CD4-positive, CD25-positive, alpha-beta regulatory T cell (primary cell): ENCODE results near the gene RBP3. TPM values are rescaled to one million over a fixed set of nuclear protein-coding genes. Genes with fewer than 3 reads are reported as not detected.

ENCODE experiments used
- ATAC-seq, 2 donors: fragments of 150-1000 bp; cut with Tn5 transposase; one replicate each; pipeline ENCODE4 v1.10.0; 2021; ENCODE audit warnings: low read depth in 2 of 2, moderate number of reproducible peaks in 2 of 2, moderate library complexity in 1 of 2
- DNase-seq, 3 donors: peaks; one replicate each; pipeline versions ENCODE4 v3.0.0 to v3.0.0-alpha.2; 2012 to 2022; ENCODE audit warnings: mixed read lengths in 1 of 3
- H3K27ac ChIP-seq: one replicate; pipeline ENCODE4 v1.7.0; 2013; ENCODE audit warnings: mild to moderate bottlenecking, low read length; ENCODE audit not compliant: insufficient read depth, poor library complexity, severe bottlenecking
- H3K27me3 ChIP-seq: one replicate; pipeline ENCODE4 v1.7.0; 2013; ENCODE audit warnings: low read length; ENCODE audit not compliant: control insufficient read depth, insufficient read depth
- H3K36me3 ChIP-seq: one replicate; pipeline ENCODE4 v1.7.0; 2013; ENCODE audit warnings: mild to moderate bottlenecking, low read length, moderate library complexity; ENCODE audit not compliant: control insufficient read depth, insufficient read depth
- H3K4me1 ChIP-seq: 2 replicates; pipeline ENCODE4 v1.7.0; 2013; ENCODE audit warnings: mild to moderate bottlenecking, low read length; ENCODE audit not compliant: insufficient read depth, control insufficient read depth, poor library complexity, severe bottlenecking
- H3K4me3 ChIP-seq: one replicate; pipeline ENCODE4 v1.7.0; 2013; ENCODE audit warnings: low read depth, mild to moderate bottlenecking, low read length, moderate library complexity
- H3K9me3 ChIP-seq, 2 experiments: 1 replicate in 1 of 2; 2 replicates in 1 of 2; pipeline ENCODE4 v1.7.0; 2013; ENCODE audit warnings: low read length in 2 of 2, mild to moderate bottlenecking in 1 of 2, moderate library complexity in 1 of 2; ENCODE audit not compliant: control insufficient read depth in 2 of 2
- H3K27ac Mint-ChIP-seq, 3 donors: one replicate each; pipeline ENCODE4 v1.8.0; 2020 to 2022; ENCODE audit warnings: mild to moderate bottlenecking in 3 of 3, mixed read lengths in 3 of 3, moderate library complexity in 2 of 3
- H3K27me3 Mint-ChIP-seq: one replicate; pipeline ENCODE4 v1.8.0; 2022; ENCODE audit warnings: mild to moderate bottlenecking, mixed read lengths
- H3K36me3 Mint-ChIP-seq: one replicate; pipeline ENCODE4 v1.8.0; 2020; ENCODE audit warnings: mixed read lengths
- H3K4me1 Mint-ChIP-seq, 4 donors: one replicate each; pipeline ENCODE4 v1.8.0; 2020 to 2022; ENCODE audit warnings: mixed read lengths in 4 of 4, mild to moderate bottlenecking in 1 of 4
- H3K4me3 Mint-ChIP-seq, 4 donors: one replicate each; pipeline ENCODE4 v1.8.0; 2020 to 2022; ENCODE audit warnings: mild to moderate bottlenecking in 4 of 4, mixed read lengths in 4 of 4, moderate library complexity in 3 of 4
- H3K9me3 Mint-ChIP-seq, 7 donors: one replicate each; pipeline ENCODE4 v1.8.0; 2020 to 2022; ENCODE audit warnings: mixed read lengths in 7 of 7, mild to moderate bottlenecking in 3 of 7, moderate library complexity in 2 of 7
- polyA plus RNA-seq, 4 donors: library from polyadenylated mRNA; unstranded; fragments of 300-500 nt; fragmentation: Illumina TruSeq; gene quantifications; one replicate each; pipeline ENCODE4 v1.2.3, GENCODE V29; 2021
- total RNA-seq: library from RNA; stranded (reverse); gene quantifications from one replicate; pipeline ENCODE4 v1.2.3, GENCODE V29; 2022

RBP3 gene
- total and polyA plus RNA-seq, 5 donors from 2014 or later = not detected

- H3K27me3 ChIP-seq = no peaks in the 10 kb centered on the region
- Mint-ChIP-seq H3K27ac (no peak overlapping the region), H3K4me1 (no peaks in the 10 kb centered on the region), H3K36me3 (no peaks in the 10 kb centered on the region), H3K27me3 (no peaks in the 10 kb centered on the region), H3K4me3 (no peak overlapping the region), H3K9me3 (no peaks in the 10 kb centered on the region)
- H3K27ac ChIP-seq = no peak overlapping the region
- DNase-seq (no peak), ATAC-seq (no peak)
- H3K9me3 ChIP-seq = no peaks in the 10 kb centered on the region
- H3K4me1 ChIP-seq = no peaks in the 10 kb centered on the region
- H3K4me3 ChIP-seq = no peak overlapping the region
- H3K36me3 ChIP-seq = no peaks in the 10 kb centered on the region
These were observed 20.4 kb downstream of the RBP3 start for GRCh38 chr10:47368431-47369180.

- no peak overlapping the region for H3K27ac ChIP-seq
- H3K27ac Mint-ChIP-seq = no peak overlapping the region
- H3K9me3 ChIP-seq = no peaks in the 10 kb centered on the region
- DNase-seq (no peak), ATAC-seq (no peak)
- no peaks in the 10 kb centered on the region for H3K9me3 Mint-ChIP-seq
- H3K36me3 ChIP-seq = no peaks in the 10 kb centered on the region
- no peak overlapping the region for H3K4me3 Mint-ChIP-seq
- no peak overlapping the region for H3K4me3 ChIP-seq
- no peaks in the 10 kb centered on the region for H3K36me3 Mint-ChIP-seq
- H3K4me1 Mint-ChIP-seq = no peaks in the 10 kb centered on the region
- H3K27me3 ChIP-seq = no peaks in the 10 kb centered on the region
- no peaks in the 10 kb centered on the region for H3K4me1 ChIP-seq
- H3K27me3 Mint-ChIP-seq = no peaks in the 10 kb centered on the region
These were observed 21.2 kb downstream of the RBP3 start for GRCh38 chr10:47369251-47369894.

GRCh38 chr10:47370015-47370767, 22.0 kb downstream of the RBP3 start:
- no peak overlapping the region for H3K27ac Mint-ChIP-seq
- DNase-seq = no peak
- no peaks in the 10 kb centered on the region for H3K36me3 ChIP-seq

GRCh38 chr10:47370878-47371277, 22.7 kb downstream of the RBP3 start:
- DNase-seq (no peak), ATAC-seq (no peak)
- no peaks in the 10 kb centered on the region for H3K9me3 Mint-ChIP-seq
- Histone ChIP-seq H3K27me3 (no peaks in the 10 kb centered on the region), H3K36me3 (no peaks in the 10 kb centered on the region), H3K27ac (no peak overlapping the region), H3K4me1 (no peaks in the 10 kb centered on the region), H3K9me3 (no peaks in the 10 kb centered on the region), H3K4me3 (no peak overlapping the region)
- no peak overlapping the region for H3K27ac Mint-ChIP-seq
- no peaks in the 10 kb centered on the region for H3K4me1 Mint-ChIP-seq
- H3K27me3 Mint-ChIP-seq = no peaks in the 10 kb centered on the region
- no peaks in the 10 kb centered on the region for H3K36me3 Mint-ChIP-seq
- no peak overlapping the region for H3K4me3 Mint-ChIP-seq

More at GRCh38 chr10:47370015-47370767, 22.0 kb downstream of the RBP3 start:
- Histone ChIP-seq H3K4me3 (no peak overlapping the region), H3K4me1 (no peaks in the 10 kb centered on the region), H3K27me3 (no peaks in the 10 kb centered on the region), H3K9me3 (no peaks in the 10 kb centered on the region), H3K27ac (no peak overlapping the region)
- H3K4me1 Mint-ChIP-seq = no peaks in the 10 kb centered on the region
- H3K9me3 Mint-ChIP-seq = no peaks in the 10 kb centered on the region
- no peaks in the 10 kb centered on the region for H3K36me3 Mint-ChIP-seq
- ATAC-seq = no peak
- H3K4me3 Mint-ChIP-seq = no peak overlapping the region
- H3K27me3 Mint-ChIP-seq = no peaks in the 10 kb centered on the region

- Histone ChIP-seq H3K36me3 (no peaks in the 10 kb centered on the region), H3K27ac (no peak overlapping the region), H3K9me3 (no peaks in the 10 kb centered on the region), H3K4me3 (no peak overlapping the region), H3K4me1 (no peaks in the 10 kb centered on the region), H3K27me3 (peaks cover 3% of the 10 kb centered on the region)
- no peaks in the 10 kb centered on the region for H3K9me3 Mint-ChIP-seq
- no peaks in the 10 kb centered on the region for H3K4me1 Mint-ChIP-seq
- no peak overlapping the region for H3K4me3 Mint-ChIP-seq
- no peaks in the 10 kb centered on the region for H3K27me3 Mint-ChIP-seq
- ATAC-seq (no peak), DNase-seq (no peak)
- H3K27ac Mint-ChIP-seq = no peak overlapping the region
- no peaks in the 10 kb centered on the region for H3K36me3 Mint-ChIP-seq
These were observed 23.7 kb downstream of the RBP3 start for GRCh38 chr10:47371629-47372485.

- H3K9me3 Mint-ChIP-seq = no peaks in the 10 kb centered on the region
- H3K4me3 ChIP-seq = no peak overlapping the region
- peaks cover 0 to 2% (median 0%) of the 10 kb centered on the region in 4 donors for H3K4me1 Mint-ChIP-seq
- peaks cover 3% of the 10 kb centered on the region for H3K27me3 ChIP-seq
- ATAC-seq (no peak), DNase-seq (no peak)
- H3K36me3 ChIP-seq = no peaks in the 10 kb centered on the region
- no peaks in the 10 kb centered on the region for H3K27me3 Mint-ChIP-seq
- no peak overlapping the region for H3K27ac Mint-ChIP-seq
- H3K9me3 ChIP-seq = no peaks in the 10 kb centered on the region
- H3K27ac ChIP-seq = no peak overlapping the region
- no peaks in the 10 kb centered on the region for H3K4me1 ChIP-seq
- no peaks in the 10 kb centered on the region for H3K36me3 Mint-ChIP-seq
- H3K4me3 Mint-ChIP-seq = no peak overlapping the region
These were observed 24.6 kb downstream of the RBP3 start for GRCh38 chr10:47372726-47373125.
